AG09309 (cell line): Measurements from ENCODE around the gene TAF1L.
A peak's percentile ranks its signal among the peaks of the same experiment; 100 is the strongest.

Source experiments
- DNase-seq: peaks from one replicate; pipeline ENCODE4 v3.0.0-alpha.2; 2010; ENCODE audit warnings: low read depth
- H3K4me3 ChIP-seq: 2 replicates; pipeline ENCODE4 v1.5.1; 2011; ENCODE audit warnings: mild to moderate bottlenecking, low read depth, low read length, moderate library complexity; ENCODE audit not compliant: control insufficient read depth
- CTCF ChIP-seq: IDR thresholded peaks from 2 replicates; pipeline ENCODE4 v1.5.1; 2011; ENCODE audit warnings: mild to moderate bottlenecking, low read depth, low read length, inconsistent platforms; ENCODE audit not compliant: insufficient read depth, control insufficient read depth; ENCODE audit errors: missing control alignments

TAF1L gene

GRCh38 chr9:32579706-32580331 lies 55.6 kb downstream of the TAF1L start:
- no peak for DNase-seq
- no peak overlapping the region for H3K4me3 ChIP-seq
- TF ChIP-seq CTCF, result peak; percentile 89
